HepG2 (cell line): ENCODE measurements around the gene MFSD2A. TPM values are rescaled to one million over a fixed set of nuclear protein-coding genes. Genes with fewer than 3 reads are reported as not detected.
A peak's percentile ranks its signal among the peaks of the same experiment; 100 is the strongest.

Experiments used
- ATAC-seq: fragments of 200-7000 bp; cut with Tn5 transposase; 3 replicates; pipeline ENCODE4 v1.9.1; 2020; ENCODE audit warnings: mild to moderate bottlenecking, moderate library complexity
- BruUV-seq: library from RNA; stranded (reverse); fragments of 400-500 nt; replicated peaks from 2 replicates; lab custom pipeline; 2021; lab: Mats Ljungman, UMichigan
- CTCF ChIA-PET: fragments of 300-600 bp; formaldehyde crosslinking; extraction: SDS; loops from one replicate; lab custom pipeline; 2021; ENCODE audit warnings: low total read pairs, inconsistent platforms, low intra/inter-chr PET ratio; lab: Yijun Ruan, JAX
- POLR2A ChIA-PET: fragments of 350-600 bp; sonication (Branson Sonifier 250); formaldehyde crosslinking; loops from one replicate; lab custom pipeline; 2020; ENCODE audit warnings: antibody characterized with exemption, inconsistent platforms; lab: Yijun Ruan, JAX
- DNase-seq: peaks from one replicate; pipeline ENCODE4 v3.0.0-alpha.2; 2015; ENCODE audit warnings: low spot score
- FAIRE-seq: peaks from 3 replicates; lab custom pipeline; 2011; peaks lifted over from hg19 to GRCh38; lab: Jason Lieb, UNC
- H2AFZ ChIP-seq: one replicate; pipeline ENCODE4 v1.6.1; 2011; ENCODE audit warnings: low read length, inconsistent platforms
- H3K27ac ChIP-seq: fragments of 300-600 bp; 3 replicates; pipeline ENCODE4 v1.8.0; 2011; ENCODE audit warnings: mixed run types, mild to moderate bottlenecking, mixed read lengths, low read length, inconsistent platforms; ENCODE audit not compliant: insufficient read depth; ENCODE audit errors: extremely low read length
- H3K27me3 ChIP-seq, 2 experiments: fragments of 200-600 bp in 1 of 2; 2 replicates in 1 of 2; 3 replicates in 1 of 2; pipeline versions ENCODE4 v1.6.0 to v1.8.0; 2011; ENCODE audit warnings: low read length in 2 of 2, mild to moderate bottlenecking in 2 of 2, moderate library complexity in 2 of 2, inconsistent platforms in 1 of 2; ENCODE audit not compliant: insufficient read depth in 2 of 2, control insufficient read depth in 1 of 2
- H3K36me3 ChIP-seq, 2 experiments: fragments of 200-600 bp in 1 of 2; replicated peaks in 1 of 2; 2 replicates in 1 of 2; 3 replicates in 1 of 2; pipeline versions ENCODE4 v1.5.1 to v1.8.0; 2011; ENCODE audit warnings: low read length in 2 of 2, inconsistent platforms in 1 of 2; ENCODE audit not compliant: insufficient read depth in 2 of 2, control insufficient read depth in 1 of 2
- H3K4me1 ChIP-seq: 2 replicates; pipeline ENCODE4 v1.5.1; 2012; ENCODE audit warnings: low read length, inconsistent platforms; ENCODE audit not compliant: insufficient read depth
- H3K4me2 ChIP-seq: 2 replicates; pipeline ENCODE4 v1.6.0; 2011; ENCODE audit warnings: low read depth, low read length, inconsistent platforms
- H3K4me3 ChIP-seq, 3 experiments: fragments of 200-600 bp in 1 of 3; sonication (generic), shearing (Covaris generic) in 1 of 3; replicated peaks in 1 of 3; 2 replicates each; pipeline ENCODE4 v1.5.1; 2011 to 2016; ENCODE audit warnings: low read length in 3 of 3, inconsistent platforms in 2 of 3, low read depth in 2 of 3, mild to moderate bottlenecking in 2 of 3, control low read depth in 1 of 3, mixed read lengths in 1 of 3; ENCODE audit not compliant: insufficient read depth in 1 of 3
- H3K79me2 ChIP-seq: one replicate; pipeline ENCODE4 v1.6.1; 2011; ENCODE audit warnings: low read length, inconsistent platforms; ENCODE audit not compliant: insufficient read depth
- H3K9ac ChIP-seq: 2 replicates; pipeline ENCODE4 v1.6.0; 2011; ENCODE audit warnings: mild to moderate bottlenecking, low read depth, low read length, inconsistent platforms; ENCODE audit not compliant: insufficient read depth
- H3K9me3 ChIP-seq: 2 replicates; pipeline ENCODE4 v1.5.1; 2012; ENCODE audit warnings: mild to moderate bottlenecking, low read length
- H4K20me1 ChIP-seq: 2 replicates; pipeline ENCODE4 v1.6.0; 2011; ENCODE audit warnings: inconsistent platforms, mild to moderate bottlenecking, low read length, moderate library complexity; ENCODE audit not compliant: insufficient read depth
- CHD4 ChIP-seq: fragments of 200-600 bp; sonication (generic); IDR thresholded peaks from 2 replicates; pipeline ENCODE4 v1.7.0; 2017; ENCODE audit warnings: mild to moderate bottlenecking, low read length, borderline replicate concordance
- FOSL2 ChIP-seq: sonication (generic); formaldehyde crosslinking; IDR thresholded peaks from 2 replicates; pipeline ENCODE4 v1.4.0; 2020; ENCODE audit warnings: missing genetic modification reagents
- KDM2A ChIP-seq: sonication (generic); formaldehyde crosslinking; IDR thresholded peaks from 2 replicates; pipeline ENCODE4 v1.4.0; 2020; ENCODE audit warnings: low read depth, missing genetic modification reagents, borderline replicate concordance
- KLF13 ChIP-seq: sonication (generic); formaldehyde crosslinking; IDR thresholded peaks from 2 replicates; pipeline ENCODE4 v1.4.0; 2020; ENCODE audit warnings: mild to moderate bottlenecking, missing genetic modification reagents
- NR2C2 ChIP-seq: sonication (generic); formaldehyde crosslinking; IDR thresholded peaks from 2 replicates; pipeline ENCODE4 v1.4.0; 2020; ENCODE audit warnings: missing genetic modification reagents, mild to moderate bottlenecking, moderate library complexity, borderline replicate concordance
- PHF21A ChIP-seq: sonication (generic); formaldehyde crosslinking; IDR thresholded peaks from 2 replicates; pipeline ENCODE4 v1.5.0; 2020; ENCODE audit warnings: mild to moderate bottlenecking, missing genetic modification reagents
- RCOR2 ChIP-seq: IDR thresholded peaks from 2 replicates; pipeline ENCODE4 v1.6.1; 2016; ENCODE audit warnings: missing biosample characterization, missing genetic modification reagents
- RXRA ChIP-seq: sonication (generic); formaldehyde crosslinking; IDR thresholded peaks from 2 replicates; pipeline ENCODE4 v1.5.1; 2020; ENCODE audit warnings: missing genetic modification reagents
- SAP130 ChIP-seq: IDR thresholded peaks from 2 replicates; pipeline ENCODE4 v1.6.1; 2016; ENCODE audit warnings: low read depth
- TMF1 ChIP-seq: sonication (generic); formaldehyde crosslinking; IDR thresholded peaks from 2 replicates; pipeline ENCODE4 v1.8.1; 2022; ENCODE audit warnings: low read depth, missing genetic modification reagents
- ZBTB21 ChIP-seq: sonication (generic); formaldehyde crosslinking; IDR thresholded peaks from 2 replicates; pipeline ENCODE4 v1.4.0; 2020; ENCODE audit warnings: missing genetic modification reagents
- ZNF101 ChIP-seq: sonication (generic); formaldehyde crosslinking; IDR thresholded peaks from 2 replicates; pipeline ENCODE4 v1.4.0; 2020; ENCODE audit warnings: mild to moderate bottlenecking, low read depth, missing genetic modification reagents, borderline replicate concordance
- ZNF274 ChIP-seq: sonication (generic); formaldehyde crosslinking; IDR thresholded peaks from 2 replicates; pipeline ENCODE4 v1.5.1; 2020; ENCODE audit warnings: mild to moderate bottlenecking, missing genetic modification reagents
- WGBS: methylation state at CpG from one replicate; pipeline ENCODE4 v1.1.6; 2017; ENCODE audit warnings: low lambda C conversion rate; 5-methylcytosine and 5-hydroxymethylcytosine counted together
- in situ Hi-C: cut with HindIII; loops from 2 replicates; pipeline ENCODE4 v1.10.0; 2017; ENCODE audit warnings: low pct_unique_long_range_greater_than_20kb; ENCODE audit not compliant: extremely low pct_ligation_motif_present
- intact Hi-C: fragments of 100-400 bp; cut with micrococcal nuclease; formaldehyde crosslinking; loops from one replicate; pipeline ENCODE4 v1.10.0; 2022; ENCODE audit not compliant: unreplicated experiment
- polyA plus RNA-seq, 8 experiments: library from polyadenylated mRNA; depleted of rRNA in 3 of 8; stranded (reverse) in 7 of 8; unstranded in 1 of 8; fragments of >200 nt; fragmentation: Illumina TruSeq in 4 of 8; extraction: Trizol in 4 of 8; gene quantifications; 2 replicates each; pipeline versions ENCODE4 v1.2.1 to v1.2.3, GENCODE V29; 2011 to 2016; ENCODE audit warnings: low read depth in 4 of 8, missing spikeins in 1 of 8, mixed read lengths in 1 of 8; ENCODE audit not compliant: insufficient read depth in 1 of 8
- total RNA-seq, 5 experiments: library from RNA; depleted of rRNA; stranded (reverse); fragments of >200 nt; fragmentation: Illumina TruSeq; extraction: Trizol; gene quantifications; 2 replicates each; pipeline ENCODE4 v1.2.3, GENCODE V29; 2016; ENCODE audit warnings: low read depth in 1 of 5
- TF ChIP-seq, protein P1 (sequence below): sonication (generic); formaldehyde crosslinking; IDR thresholded peaks from 2 replicates; pipeline ENCODE4 v1.5.1; 2020; ENCODE audit warnings: missing genetic modification reagents, mild to moderate bottlenecking, borderline replicate concordance

The MFSD2A gene
- total and polyA plus RNA-seq, 2 of the 13 experiments (the other 11 are each of a cell fraction or from before 2014, with no cell fraction given) = 0.08 TPM; not detected in 1

DNA sequence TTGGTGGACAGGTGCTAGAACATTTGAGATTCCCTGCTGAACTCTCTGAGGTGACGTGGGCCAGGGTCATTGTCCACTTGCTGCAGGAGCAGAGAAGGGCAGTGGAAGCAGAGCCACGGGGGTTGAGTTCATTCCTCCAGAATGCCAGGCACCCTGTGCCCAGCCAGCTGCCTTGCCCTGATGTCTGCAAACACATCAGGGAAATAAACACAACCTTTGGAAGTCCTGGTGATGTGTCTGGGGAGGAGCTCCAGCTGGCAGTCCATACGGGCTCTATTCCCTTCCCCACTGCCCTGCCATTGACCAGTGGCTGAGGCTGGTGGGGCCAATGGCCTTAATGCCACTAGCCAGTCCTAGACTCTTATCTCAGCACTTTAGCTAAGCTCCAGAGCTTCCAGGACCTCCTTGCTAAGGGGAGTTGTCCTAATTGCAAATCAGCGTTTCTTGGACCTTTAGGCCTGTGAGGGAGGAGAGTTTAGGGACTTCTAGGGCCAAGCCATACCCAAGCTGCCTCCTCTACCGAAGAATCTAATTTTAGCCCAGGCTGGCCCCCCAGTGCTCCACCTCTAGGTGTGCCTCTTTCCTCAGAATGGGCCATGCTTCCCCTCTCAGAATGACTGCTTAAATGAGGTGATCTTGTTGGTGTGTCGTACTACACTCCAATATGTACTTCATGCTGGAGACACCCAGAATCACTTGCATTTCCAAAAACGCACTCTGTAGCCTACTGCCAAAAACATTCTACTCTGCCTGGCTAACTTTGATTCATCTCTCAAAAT is 25.9 kb upstream of the MFSD2A start:
- TF ChIP-seq RCOR2 (CRISPR knock-in tag) (no peak), ZBTB21 (no peak), ZNF274 (no peak)
- no peak overlapping the region for H3K4me3 ChIP-seq
- FAIRE-seq (no peak), ATAC-seq (no peak), DNase-seq (no peak)
- POLR2A ChIA-PET = no interaction called here
- WGBS = 23% methylated on average over 6 of the region's 7 CpGs
- no peak overlapping the region for H3K27ac ChIP-seq
- no peak overlapping the region for H3K4me2 ChIP-seq
- no peak overlapping the region for H3K9ac ChIP-seq
- in situ Hi-C loops (loop anchor here (10.0 kb wide), 1 partner anchor 106 kb away; no protein-coding TSS in a partner anchor), intact Hi-C loops (no loop called here)
- no peaks in the 10 kb centered on the region for H3K9me3 ChIP-seq
- no peaks in the 10 kb centered on the region for H3K79me2 ChIP-seq
- CTCF ChIA-PET = no interaction called here
- peaks cover 26% of the 10 kb centered on the region for H3K4me1 ChIP-seq
- H4K20me1 ChIP-seq = no peaks in the 10 kb centered on the region
- H3K27me3 ChIP-seq = peaks cover 0 to 3% of the 10 kb centered on the region in 2 experiments; a peak in 1 of 5 replicates
- H3K36me3 ChIP-seq = no peaks in the 10 kb centered on the region
- no peak overlapping the region for H2AFZ ChIP-seq
- BruUV-seq = no TSS peak

DNA sequence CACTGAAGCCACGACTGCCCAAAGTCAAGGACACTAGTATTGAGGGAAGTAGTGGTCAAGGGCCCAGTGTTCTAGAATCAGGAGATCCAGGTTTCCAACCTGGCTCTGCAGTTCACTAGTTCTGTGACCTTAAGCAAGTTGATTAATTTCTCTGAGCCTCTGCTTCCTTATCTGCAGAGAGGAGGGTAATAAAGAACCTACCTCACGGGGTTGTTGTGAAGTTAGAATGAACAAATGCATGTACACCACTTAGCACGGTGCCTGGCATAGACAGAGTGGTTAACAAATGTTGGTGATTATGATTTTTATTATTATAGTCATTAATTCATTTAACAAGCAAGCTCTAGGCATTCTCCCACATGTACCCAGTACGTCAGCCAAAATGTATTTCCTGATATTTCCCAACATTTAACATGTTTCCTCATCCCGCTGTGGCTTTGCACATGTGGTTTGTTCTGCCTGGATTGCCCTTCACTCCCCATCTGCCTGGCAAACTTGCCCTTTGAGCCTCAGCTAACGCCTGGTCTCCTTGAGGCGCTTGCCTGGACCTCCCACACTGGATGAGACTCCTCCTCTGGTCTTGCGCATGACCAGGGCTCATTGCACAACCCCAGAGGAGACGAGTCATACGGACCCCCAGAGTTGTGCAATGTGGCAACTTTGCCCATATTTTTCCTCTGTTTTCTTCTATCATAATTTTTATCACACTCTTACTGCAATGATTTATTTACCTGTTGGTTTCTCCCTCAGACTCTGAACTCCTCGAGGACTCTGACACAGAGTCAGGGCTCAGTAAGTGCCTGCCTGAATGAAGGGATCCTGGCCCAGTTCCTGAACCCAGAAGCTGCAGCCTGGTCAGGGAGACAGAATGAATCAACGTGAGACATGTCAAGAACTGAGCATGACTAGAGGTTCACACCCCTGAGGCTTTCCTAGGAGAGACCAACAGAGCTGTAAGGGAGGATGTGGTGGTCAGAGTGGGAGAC is 20.7 kb upstream of the MFSD2A start:
- intact Hi-C loops (loop anchor here (1.0 kb wide), 1 partner anchor 19 kb away; no protein-coding TSS in a partner anchor), in situ Hi-C loops (no loop called here)
- Histone ChIP-seq H3K27me3 (no peaks in the 10 kb centered on the region), H3K27ac (peak overlapping the region; percentile 43), H3K4me3 (peak overlapping the region in 1 of 3 experiments; percentile 14; a peak in 2 of 6 replicates), H3K4me2 (peak overlapping the region; percentile 41), H3K79me2 (no peaks in the 10 kb centered on the region), H4K20me1 (no peaks in the 10 kb centered on the region), H2AFZ (no peak overlapping the region), H3K9ac (no peak overlapping the region), H3K4me1 (peaks cover 20% of the 10 kb centered on the region), H3K36me3 (no peaks in the 10 kb centered on the region), H3K9me3 (no peaks in the 10 kb centered on the region)
- FAIRE-seq (peak; percentile 77), ATAC-seq (peak; percentile 89), DNase-seq (peak; percentile 86)
- ChIA-PET CTCF (no interaction called here), POLR2A (interaction anchor here (1.0 to 1.6 kb wide), 3 partner anchors 9 to 106 kb away, joined by 3 to 5 read pairs (median 3); partner anchors contain the start of genes CAP1 and TRIT1)
- WGBS = 1% methylated on average over 11 of the region's 12 CpGs
- no TSS peak for BruUV-seq
- TF ChIP-seq RXRA (CRISPR knock-in tag) (peak; percentile 56; the same call in 1 of the 2 replicates), KLF13 (CRISPR knock-in tag) (no peak), PHF21A (CRISPR knock-in tag) (no peak), CHD4 (0 out of 2 replicates have a peak, but pooled peaks have one; percentile 39), ZNF101 (no peak), FOSL2 (CRISPR knock-in tag) (peak; percentile 92), KDM2A (CRISPR knock-in tag) (peak; percentile 20; the same call in 1 of the 2 replicates), SAP130 (CRISPR knock-in tag) (peak; percentile 63), TMF1 (no peak), NR2C2 (CRISPR knock-in tag) (peak; percentile 45; the same call in 1 of the 2 replicates)
- TF ChIP-seq, protein P1, sequence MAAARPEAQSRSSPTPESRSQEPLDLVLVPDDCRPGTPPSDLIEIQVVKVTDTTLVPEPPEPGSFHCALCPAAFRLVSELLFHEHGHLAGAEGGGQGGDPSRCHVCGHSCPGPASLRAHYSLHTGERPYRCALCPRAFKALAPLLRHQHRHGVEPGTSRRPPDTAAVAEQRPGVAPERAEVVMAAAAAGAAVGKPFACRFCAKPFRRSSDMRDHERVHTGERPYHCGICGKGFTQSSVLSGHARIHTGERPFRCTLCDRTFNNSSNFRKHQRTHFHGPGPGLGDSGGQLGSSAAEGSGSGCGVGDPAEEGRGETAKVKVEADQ (CRISPR knock-in tag) = no peak
